Head of caudate nucleus (tissue), 42 donors: ENCODE data around the gene AHNAK.

ENCODE experiments used
- DNase-seq, 42 donors: peaks; one replicate each; pipeline versions ENCODE4 v3.0.0 to v3.0.0-alpha.2; 2020 to 2021; ENCODE audit warnings: mixed read lengths in 7 of 42
- intact Hi-C: fragments of 100-400 bp; cut with DNase I; formaldehyde crosslinking; loops from one replicate; pipeline ENCODE4 v1.15.0; 2022

Gene AHNAK

DNA sequence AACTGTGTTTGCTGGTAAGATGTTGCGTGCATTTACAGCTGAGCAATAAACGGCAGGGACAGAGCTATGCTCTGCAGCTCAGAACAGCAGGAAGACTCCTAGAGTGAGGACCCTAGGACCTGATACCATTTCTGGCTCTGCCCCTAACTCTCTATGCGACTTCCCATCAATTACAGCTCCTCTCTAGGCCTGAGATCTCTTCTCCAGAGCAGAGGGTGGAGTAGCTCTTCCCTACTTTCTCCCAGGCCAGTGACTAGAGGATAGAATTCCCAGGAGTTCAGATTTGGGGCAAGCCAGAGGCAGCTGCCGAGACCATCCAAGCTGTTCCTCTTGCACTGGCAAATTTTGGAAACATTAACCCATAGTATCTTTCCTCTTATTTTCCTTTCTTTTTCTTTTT lies 140.6 kb downstream of the AHNAK start:
- intact Hi-C loops, result loop anchor here (10.0 kb wide), 1 partner anchor 99 kb away; no protein-coding TSS in a partner anchor
- no peak for DNase-seq

- intact Hi-C loops, result loop anchor here (10.0 kb wide), 1 partner anchor 100 kb away; no protein-coding TSS in a partner anchor
- DNase-seq, result no peak
Observed at GRCh38 chr11:62404901-62405300, 141.7 kb downstream of the AHNAK start.

- intact Hi-C loops, result loop anchor here (10.0 kb wide), 1 partner anchor 100 kb away; no protein-coding TSS in a partner anchor
- no peak for DNase-seq
Observed at GRCh38 chr11:62404435-62404834, 142.2 kb downstream of the AHNAK start.

- intact Hi-C loops, result loop anchor here (10.0 kb wide), 1 partner anchor 102 kb away; no protein-coding TSS in a partner anchor
- no peak for DNase-seq
Observed at GRCh38 chr11:62402960-62403730, 143.5 kb downstream of the AHNAK start.

DNA sequence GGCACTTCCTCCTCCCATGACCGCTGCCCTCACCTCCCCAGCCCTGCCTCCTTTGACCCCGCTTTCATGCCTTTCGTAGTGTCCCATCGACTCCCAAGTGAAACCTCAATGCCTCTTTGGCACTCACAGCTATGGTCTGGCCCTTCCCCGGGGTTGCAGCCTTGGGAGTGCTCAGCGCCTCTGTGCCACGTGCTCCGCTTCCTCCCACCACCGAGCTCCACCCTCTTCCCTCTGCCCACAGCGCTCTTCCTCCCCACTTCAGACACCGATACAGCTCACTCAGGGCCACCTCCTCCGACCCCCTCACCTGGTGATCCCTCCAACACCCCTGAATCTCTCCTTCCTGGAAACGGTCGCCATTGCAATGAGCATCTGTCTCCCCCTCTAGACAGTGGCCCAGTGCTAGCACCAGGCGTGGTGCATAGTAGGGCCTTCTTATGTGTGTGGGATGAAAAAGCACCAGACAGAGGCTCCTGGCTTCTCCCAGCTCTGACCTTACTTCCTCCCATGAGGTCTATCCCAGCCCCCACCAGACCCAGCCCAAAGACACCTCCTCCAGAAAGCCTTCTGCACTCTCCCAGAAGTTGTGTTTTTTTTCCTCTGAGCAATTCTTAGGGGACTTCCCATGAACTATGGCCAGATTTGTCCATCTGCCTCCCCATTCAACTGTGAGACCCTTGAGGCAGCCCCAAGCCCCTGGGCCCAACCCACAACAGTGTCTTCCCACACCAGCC lies 144.2 kb downstream of the AHNAK start:
- intact Hi-C loops, result loop anchor here (10.0 kb wide), 1 partner anchor 102 kb away; no protein-coding TSS in a partner anchor
- peak in 15 of 42 donors; percentile 19 to 63 (median 40) for DNase-seq

DNA sequence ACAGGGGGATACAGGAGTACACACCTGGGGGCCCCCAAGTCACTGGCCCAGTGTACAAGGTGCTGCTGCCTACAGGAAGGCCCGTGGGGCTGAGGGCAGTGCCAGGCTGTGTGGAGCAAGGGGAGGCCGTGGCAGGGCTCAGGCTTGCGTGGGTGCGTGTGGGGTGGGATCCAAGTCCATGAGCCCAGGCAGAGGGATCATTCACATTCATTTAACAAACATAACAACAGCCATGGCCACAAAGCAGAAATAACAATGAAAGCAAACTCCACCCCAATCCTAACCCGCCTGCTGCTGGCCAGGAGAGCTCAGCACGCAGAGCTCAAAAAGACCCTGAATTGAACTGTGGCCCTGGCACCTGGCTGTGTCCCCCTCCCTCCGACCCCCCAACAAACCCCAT lies 144.8 kb downstream of the AHNAK start:
- intact Hi-C loops, result loop anchor here (10.0 kb wide), 1 partner anchor 103 kb away; no protein-coding TSS in a partner anchor
- no peak for DNase-seq

- no peak for DNase-seq
- intact Hi-C loops, result loop anchor here (10.0 kb wide), 1 partner anchor 103 kb away; no protein-coding TSS in a partner anchor
Observed at GRCh38 chr11:62401356-62401755, 145.2 kb downstream of the AHNAK start.

- intact Hi-C loops, result loop anchor here (10.0 kb wide), 1 partner anchor 104 kb away; no protein-coding TSS in a partner anchor
Observed at GRCh38 chr11:62400760-62401159, 145.8 kb downstream of the AHNAK start.

DNA sequence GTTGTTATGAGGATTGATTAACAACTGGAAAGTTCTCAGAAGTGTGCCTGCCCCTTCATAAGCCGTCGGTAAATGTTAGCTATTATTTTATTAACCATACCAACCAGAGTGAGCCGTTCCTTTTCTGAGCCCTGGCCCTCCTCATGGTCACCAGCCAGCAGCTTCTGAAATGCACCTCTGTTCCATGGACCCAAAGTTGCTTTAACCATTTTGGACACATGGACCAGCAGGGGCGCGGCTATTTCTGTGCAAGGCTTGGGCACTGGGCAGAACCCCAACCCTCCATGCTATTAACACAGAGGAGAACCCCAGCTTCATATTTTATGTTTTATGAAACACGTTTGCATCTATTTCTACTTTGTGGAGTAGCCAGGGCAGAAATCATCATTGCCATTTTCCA lies 146.3 kb downstream of the AHNAK start:
- intact Hi-C loops, result loop anchor here (10.0 kb wide), 1 partner anchor 105 kb away; no protein-coding TSS in a partner anchor
- no peak for DNase-seq

More at GRCh38 chr11:62400760-62401159, 145.8 kb downstream of the AHNAK start:
- DNase-seq, result peak; percentile 41 to 87 (median 69)

- DNase-seq, result no peak
- intact Hi-C loops, result loop anchor here (10.0 kb wide), 3 partner anchors 105 to 305 kb away; partner anchors contain the start of genes AHNAK, BSCL2 and GNG3
Observed at GRCh38 chr11:62399878-62400266, 146.7 kb downstream of the AHNAK start.

DNA sequence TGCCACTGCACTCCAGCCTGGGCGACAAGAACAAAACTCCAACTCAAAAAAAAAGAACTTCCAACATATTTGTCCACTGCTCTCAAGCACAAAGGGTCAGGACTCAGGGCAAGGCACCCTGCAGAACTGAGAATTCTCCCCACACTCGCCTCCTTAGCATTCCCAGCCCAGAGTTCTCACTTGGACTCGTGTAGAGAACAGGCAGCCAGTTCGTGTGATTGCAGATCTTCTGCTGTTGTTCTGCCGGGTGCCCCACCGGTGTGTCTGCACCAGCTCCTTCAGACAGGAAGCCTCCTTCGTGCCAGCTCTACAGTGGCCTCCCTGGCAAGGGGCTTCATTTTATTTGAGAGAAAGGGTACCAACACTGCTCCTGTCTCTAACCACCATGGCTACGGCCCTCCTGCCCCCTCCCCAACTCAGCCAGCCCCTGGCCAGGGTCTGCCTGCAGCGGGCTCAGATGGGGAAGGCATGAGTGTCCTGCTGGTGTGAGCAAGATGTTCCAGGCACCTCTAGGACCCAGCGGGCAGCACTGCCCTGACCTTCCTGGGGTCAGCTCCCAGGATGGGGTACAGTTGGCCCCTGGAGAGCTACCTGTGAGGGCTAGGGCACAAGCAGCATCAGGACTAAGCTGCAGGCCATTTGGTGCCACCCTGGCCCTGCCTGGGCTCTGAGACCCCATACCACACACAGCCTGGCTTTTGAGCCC lies 147.3 kb downstream of the AHNAK start:
- DNase-seq, result peak in 2 of 42 donors; percentile 22 to 38
- intact Hi-C loops, result loop anchor here (10.0 kb wide), 2 partner anchors 145 to 305 kb away; partner anchors contain the start of genes AHNAK, BSCL2 and GNG3

DNA sequence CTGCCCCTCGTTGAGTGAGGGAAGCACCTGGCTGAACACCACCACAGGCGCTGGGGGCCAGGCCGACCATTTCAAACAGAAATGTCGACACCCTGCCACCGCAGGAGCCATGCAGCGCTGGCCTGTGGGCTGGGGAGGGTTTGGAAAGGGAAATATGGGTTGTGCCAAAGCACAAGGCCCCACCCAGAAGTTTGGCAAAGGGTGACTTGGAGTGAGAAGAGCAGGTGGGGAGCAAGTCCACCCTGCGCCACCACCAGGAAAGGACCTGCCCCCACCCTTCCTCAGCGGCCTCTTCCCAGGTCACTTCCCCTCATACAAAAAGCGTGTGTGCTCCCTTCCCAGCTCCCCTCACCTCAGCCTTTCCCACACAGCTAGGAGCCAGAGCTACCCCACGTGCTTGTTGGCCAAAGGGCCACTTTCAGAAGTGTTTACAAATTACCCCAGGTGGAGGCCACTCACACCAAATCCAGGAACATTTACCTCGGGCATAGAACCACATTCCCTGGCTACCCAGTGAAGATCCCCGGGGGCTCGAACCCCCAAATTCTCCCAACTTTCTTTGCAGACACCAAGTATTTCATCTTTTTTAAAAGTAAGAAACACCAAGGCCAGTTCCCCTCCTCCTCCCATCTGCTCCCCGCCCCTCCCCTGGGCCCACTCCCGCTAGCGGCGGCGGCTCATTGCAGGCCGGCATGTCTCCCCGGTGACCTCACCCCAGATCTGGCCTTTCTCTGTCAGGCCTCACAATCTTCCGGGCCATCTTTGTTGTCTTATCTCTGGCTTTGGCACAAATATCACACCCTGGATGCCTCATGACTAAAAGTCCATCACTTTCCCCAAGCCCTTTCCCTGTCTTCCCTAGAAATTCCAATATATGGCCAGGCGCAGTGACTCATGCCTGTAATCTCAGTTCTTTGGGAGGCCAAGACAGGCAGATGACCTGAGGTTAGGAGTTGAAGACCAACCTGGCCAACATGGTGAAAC lies 148.3 kb downstream of the AHNAK start:
- DNase-seq, result no peak
- intact Hi-C loops, result loop anchor here (10.0 kb wide), 2 partner anchors 146 to 306 kb away; partner anchors contain the start of genes AHNAK, BSCL2 and GNG3

- peak in 3 of 42 donors; percentile 21 to 51 (median 26) for DNase-seq
- intact Hi-C loops, result loop anchor here (10.0 kb wide), 2 partner anchors 149 to 309 kb away; partner anchors contain the start of genes AHNAK, BSCL2 and GNG3
Observed at GRCh38 chr11:62395885-62396551, 150.6 kb downstream of the AHNAK start.

GRCh38 chr11:62394825-62395538 lies 151.6 kb downstream of the AHNAK start:
- DNase-seq, result peak; percentile 61 to 91 (median 78)
- intact Hi-C loops, result loop anchor here (10.0 kb wide), 2 partner anchors 150 to 310 kb away; partner anchors contain the start of genes AHNAK, BSCL2 and GNG3

GRCh38 chr11:62393735-62394134 lies 152.9 kb downstream of the AHNAK start:
- no peak for DNase-seq
- intact Hi-C loops, result loop anchor here (10.0 kb wide), 2 partner anchors 151 to 311 kb away; partner anchors contain the start of genes AHNAK, BSCL2 and GNG3

- intact Hi-C loops, result loop anchor here (10.0 kb wide), 2 partner anchors 152 to 312 kb away; partner anchors contain the start of genes AHNAK, BSCL2 and GNG3
- DNase-seq, result no peak
Observed at GRCh38 chr11:62393061-62393611, 153.5 kb downstream of the AHNAK start.
